GM12874 (cell line): Measurements from ENCODE around the gene SH3RF2.
A peak's percentile ranks its signal among the peaks of the same experiment; 100 is the strongest.

ENCODE experiments used
- CTCF ChIP-seq: IDR thresholded peaks from 2 replicates; pipeline ENCODE4 v1.5.1; 2011; ENCODE audit warnings: low read depth, mild to moderate bottlenecking, control low read depth, low read length, moderate library complexity; ENCODE audit not compliant: insufficient read depth

SH3RF2 gene

GRCh38 chr5:145903113-145903512 is 33.3 kb upstream of the SH3RF2 start:
- TF ChIP-seq CTCF: peak; percentile 23; the same call in 1 of the 2 replicates

GRCh38 chr5:145903867-145904266 is 32.5 kb upstream of the SH3RF2 start:
- no peak for TF ChIP-seq CTCF

GRCh38 chr5:145904743-145905142 is 31.6 kb upstream of the SH3RF2 start:
- TF ChIP-seq CTCF: no peak

- TF ChIP-seq CTCF: no peak
Measured at GRCh38 chr5:145906401-145906800, 30.0 kb upstream of the SH3RF2 start.

GRCh38 chr5:145908206-145908960 is 28.0 kb upstream of the SH3RF2 start:
- no peak for TF ChIP-seq CTCF

- TF ChIP-seq CTCF: no peak
Measured at GRCh38 chr5:145911164-145911563, 25.2 kb upstream of the SH3RF2 start.

GRCh38 chr5:145912019-145912418 is 24.4 kb upstream of the SH3RF2 start:
- no peak for TF ChIP-seq CTCF
